GM12864 (cell line): ENCODE results near the gene TSPAN32.

Experiments
- DNase-seq: peaks from one replicate; pipeline ENCODE4 v3.0.0-alpha.2; 2011; ENCODE audit warnings: low read depth
- H3K4me3 ChIP-seq: 2 replicates; pipeline ENCODE4 v1.5.1; 2011; ENCODE audit warnings: mild to moderate bottlenecking, low read depth, low read length, control low read depth
- CTCF ChIP-seq: IDR thresholded peaks from 2 replicates; pipeline ENCODE4 v1.5.1; 2011; ENCODE audit warnings: low read depth, mild to moderate bottlenecking, moderate library complexity, low read length, control low read depth, inconsistent platforms; ENCODE audit errors: missing control alignments

Gene TSPAN32

GRCh38 chr11:2319791-2320472, 18.1 kb downstream of the TSPAN32 start:
- no peak for TF ChIP-seq CTCF

GRCh38 chr11:2320568-2321310, 18.9 kb downstream of the TSPAN32 start:
- no peak for TF ChIP-seq CTCF
- no peak for DNase-seq
- H3K4me3 ChIP-seq = no peak overlapping the region

More at GRCh38 chr11:2319791-2320472, 18.1 kb downstream of the TSPAN32 start:
- no peak for DNase-seq
- no peak overlapping the region for H3K4me3 ChIP-seq

- DNase-seq = no peak
- H3K4me3 ChIP-seq = no peak overlapping the region
- TF ChIP-seq CTCF = no peak
Observed at GRCh38 chr11:2321311-2321683, 19.5 kb downstream of the TSPAN32 start.

GRCh38 chr11:2325123-2325522, 23.3 kb downstream of the TSPAN32 start:
- H3K4me3 ChIP-seq = no peak overlapping the region
- TF ChIP-seq CTCF = no peak
- no peak for DNase-seq

GRCh38 chr11:2325719-2326118, 23.9 kb downstream of the TSPAN32 start:
- DNase-seq = no peak
- TF ChIP-seq CTCF = no peak
- H3K4me3 ChIP-seq = no peak overlapping the region

GRCh38 chr11:2327032-2327431, 25.2 kb downstream of the TSPAN32 start:
- TF ChIP-seq CTCF = no peak
- no peak for DNase-seq
- no peak overlapping the region for H3K4me3 ChIP-seq
